ENCODE data around the gene SLC6A19. TPM values are rescaled to one million over a fixed set of nuclear protein-coding genes. Genes with fewer than 3 reads are reported as not detected.

Gene SLC6A19
- total and polyA plus RNA-seq, 2 of the 13 experiments (the other 11 are each of a cell fraction or from before 2014, with no cell fraction given) = 0.02 TPM; not detected in 1

- TF ChIP-seq SNAPC2 (CRISPR knock-in tag; IDR thresholded peaks at IDR 0.05) = no peak
- no peak for TF ChIP-seq KDM1A (CRISPR knock-in tag; IDR thresholded peaks at IDR 0.05)
- no peak for TF ChIP-seq ZNF589 (CRISPR knock-in tag; conservative IDR thresholded peaks at IDR 0.05)
- TF ChIP-seq ZMYM2 (CRISPR knock-in tag; IDR thresholded peaks at IDR 0.05) = 0 out of 2 replicates have a peak, but pooled peaks have one; percentile 33
- TF ChIP-seq ZNF646 (CRISPR knock-in tag; IDR thresholded peaks at IDR 0.05) = no peak
- peak; percentile 95 for TF ChIP-seq FOSL2 (CRISPR knock-in tag; IDR thresholded peaks at IDR 0.05)
- TF ChIP-seq BHLHE40 (IDR thresholded peaks at IDR 0.05; ENCODE audit: low read length) = peak; percentile 81
- peak; percentile 59; the same call in 1 of the 2 replicates for TF ChIP-seq GFI1 (CRISPR knock-in tag; IDR thresholded peaks at IDR 0.05; ENCODE audit: borderline replicate concordance)
- peak; percentile 88 for TF ChIP-seq RAD21 (CRISPR knock-in tag; IDR thresholded peaks at IDR 0.05)
- 0 out of 2 replicates have a peak, but pooled peaks have one; percentile 6 for TF ChIP-seq ZNF121 (CRISPR knock-in tag; IDR thresholded peaks at IDR 0.05)
- TF ChIP-seq FOXA3 (CRISPR knock-in tag; IDR thresholded peaks at IDR 0.05) = peak; percentile 88
- TF ChIP-seq HMGXB3 (CRISPR knock-in tag; IDR thresholded peaks at IDR 0.05; ENCODE audit: borderline replicate concordance) = no peak
- TF ChIP-seq YEATS2 (CRISPR knock-in tag; IDR thresholded peaks at IDR 0.05; ENCODE audit: borderline replicate concordance) = peak; percentile 65; the same call in 1 of the 2 replicates
- TF ChIP-seq ZNF687 (CRISPR knock-in tag; IDR thresholded peaks at IDR 0.05) = peak; percentile 71
These were observed 27.1 kb upstream of the SLC6A19 start (continued) for GRCh38 chr5:1174122-1174936.

Measured in HepG2 (cell line).